ENCODE data around the gene CAMK2A. TPM values are rescaled to one million over a fixed set of nuclear protein-coding genes. Genes with fewer than 3 reads are reported as not detected.

Gene CAMK2A
- total and polyA plus RNA-seq, 2 of the 4 experiments (the other 2 are of a cell fraction), result 0.18 to 0.19 TPM

DNA sequence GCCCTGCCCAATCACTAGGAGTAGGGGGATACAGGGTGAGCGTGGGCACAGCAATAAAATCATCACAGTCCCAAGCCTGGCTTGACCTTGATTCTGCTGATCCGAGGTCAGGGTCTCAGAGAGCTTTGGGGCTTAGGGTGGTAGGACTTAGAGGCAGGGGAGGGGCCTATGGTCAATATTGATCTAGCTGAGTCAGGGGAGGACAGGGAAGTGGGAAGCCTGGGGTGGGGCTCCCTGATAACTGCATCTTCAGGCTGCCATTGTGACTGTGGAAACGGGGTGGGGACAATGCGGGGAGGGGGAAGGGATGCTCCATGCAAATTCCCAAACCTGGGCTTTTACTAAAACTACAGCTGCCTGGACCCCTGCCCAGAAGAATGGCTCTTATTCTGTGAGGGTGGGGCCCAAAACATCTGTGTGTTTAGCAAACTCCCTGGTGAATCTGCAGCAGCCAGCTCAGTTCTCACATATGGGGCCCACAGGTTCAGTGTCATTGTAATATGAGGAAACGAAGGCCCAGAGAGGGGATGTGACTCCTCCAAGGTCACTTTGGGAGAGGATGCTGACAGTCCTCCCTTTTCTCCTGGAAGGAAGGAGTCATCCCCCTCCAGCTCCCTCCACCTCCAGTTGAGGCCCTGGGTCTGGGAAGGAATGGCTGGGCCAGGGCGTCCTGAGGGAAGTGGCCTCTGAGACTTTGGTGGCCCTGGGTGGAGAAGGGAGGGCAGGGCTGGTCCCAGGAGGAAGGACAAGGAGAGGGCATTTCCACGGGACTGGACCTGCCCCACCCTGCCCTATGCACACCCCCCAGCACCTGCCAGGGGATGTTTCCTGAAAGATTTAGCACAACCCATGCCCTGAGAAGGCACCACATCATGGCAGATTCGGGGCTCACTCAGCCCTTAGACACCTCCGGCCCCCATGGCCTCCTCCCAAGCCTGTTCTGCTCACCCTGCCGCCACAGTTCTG, 73.3 kb downstream of the CAMK2A start:
- Histone ChIP-seq H3K27ac (ENCODE audit: insufficient read depth, low read length) (no peak overlapping the region), H2BK20ac (ENCODE audit: low read depth, low read length) (no peak overlapping the region), H3K4me1 (ENCODE audit: control insufficient read depth, insufficient read depth, low read length) (no peaks in the 10 kb centered on the region), H2BK15ac (ENCODE audit: low read depth, low read length) (no peak overlapping the region; the same call in 2 of the 3 replicates), H3K56ac (ENCODE audit: extremely low read depth, insufficient read depth, low read length) (no peak overlapping the region), H3K9ac (ENCODE audit: low read depth, low read length) (no peak overlapping the region), H4K91ac (ENCODE audit: insufficient read depth, low read depth, low read length) (no peak overlapping the region), H3K79me1 (ENCODE audit: low read depth in 1 of 2, low read length in 2 of 2) (no peaks in the 10 kb centered on the region), H3K4me2 (ENCODE audit: low read depth, low read length) (no peak overlapping the region), H3K4ac (ENCODE audit: low read depth, low read length) (peak overlapping the region; percentile 35), H2BK5ac (ENCODE audit: low read depth, low read length, poor library complexity, severe bottlenecking) (no peak overlapping the region), H2AFZ (replicated peaks; ENCODE audit: low read length, poor library complexity) (peak overlapping the region; percentile 55), H4K20me1 (ENCODE audit: insufficient read depth, low read length) (no peaks in the 10 kb centered on the region), H3K27me3 (ENCODE audit: control insufficient read depth, insufficient read depth, low read length) (no peaks in the 10 kb centered on the region), H2AK9ac (replicated peaks; ENCODE audit: low read depth, low read length, poor library complexity) (peak overlapping the region; percentile 49), H4K5ac (ENCODE audit: low read depth, low read length) (no peak overlapping the region), H3K36me3 (ENCODE audit: control insufficient read depth, insufficient read depth, low read length) (no peaks in the 10 kb centered on the region), H3K18ac (ENCODE audit: low read depth, low read length) (no peak overlapping the region), H2AK5ac (ENCODE audit: low read depth, low read length) (peak overlapping the region; percentile 28), H2BK120ac (ENCODE audit: low read depth, low read length) (peak overlapping the region; percentile 19; the same call in 1 of the 2 replicates), H3K9me3 (ENCODE audit: control insufficient read depth, insufficient read depth, low read length) (no peaks in the 10 kb centered on the region), H3K4me3 (ENCODE audit: insufficient read depth, low read depth, low read length) (no peak overlapping the region), H3K14ac (replicated peaks; ENCODE audit: low read depth, low read length) (0 out of 2 replicates have a peak overlapping the region, but pooled peaks have one; percentile 32), H4K8ac (ENCODE audit: low read depth in 2 of 2, low read length in 2 of 2) (no peak overlapping the region), H3K23ac (ENCODE audit: low read depth, low read length) (no peak overlapping the region), H3K9me1 (ENCODE audit: insufficient read depth, low read length) (no peaks in the 10 kb centered on the region)
- WGBS, 2 experiments (ENCODE audit: extremely low coverage in 2 of 2, insufficient read length in 1 of 2), result 73% methylated on average over 5 of the region's 10 CpGs; no CpG with 5 or more reads in 1 of the 2 experiments
- dilution Hi-C loops (cut with HindIII; ENCODE audit: low sequenced_read_pairs, unreplicated experiment), result no loop called here
- no peak for DNase-seq
- no TSS peak for BruUV-seq (replicated peaks)
- intact Hi-C loops (cut with micrococcal nuclease), result loop anchor here (10.0 kb wide), 1 partner anchor 181 kb away; no protein-coding TSS in a partner anchor
- ChIA-PET POLR2A (ENCODE audit: unreplicated experiment) (no interaction called here), CTCF (interaction anchor here (1.6 kb wide), 1 partner anchor 135 kb away, joined by 3 read pairs; no protein-coding TSS in a partner anchor)
- TF ChIP-seq, protein P1, sequence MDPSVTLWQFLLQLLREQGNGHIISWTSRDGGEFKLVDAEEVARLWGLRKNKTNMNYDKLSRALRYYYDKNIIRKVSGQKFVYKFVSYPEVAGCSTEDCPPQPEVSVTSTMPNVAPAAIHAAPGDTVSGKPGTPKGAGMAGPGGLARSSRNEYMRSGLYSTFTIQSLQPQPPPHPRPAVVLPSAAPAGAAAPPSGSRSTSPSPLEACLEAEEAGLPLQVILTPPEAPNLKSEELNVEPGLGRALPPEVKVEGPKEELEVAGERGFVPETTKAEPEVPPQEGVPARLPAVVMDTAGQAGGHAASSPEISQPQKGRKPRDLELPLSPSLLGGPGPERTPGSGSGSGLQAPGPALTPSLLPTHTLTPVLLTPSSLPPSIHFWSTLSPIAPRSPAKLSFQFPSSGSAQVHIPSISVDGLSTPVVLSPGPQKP (IDR thresholded peaks at IDR 0.05; ENCODE audit: borderline replicate concordance, low read depth, low read length), result no peak
- TF ChIP-seq SMC3 (IDR thresholded peaks at IDR 0.05; ENCODE audit: low read depth, low read length) (no peak), FOS (IDR thresholded peaks at IDR 0.05; ENCODE audit: low read depth, low read length) (no peak), RFX5 (IDR thresholded peaks at IDR 0.05; ENCODE audit: low read depth, low read length) (no peak)
- in situ Hi-C loops (cut with MboI; ENCODE audit: low sequenced_read_pairs), result loop anchor here (10.0 to 25.0 kb wide), 3 partner anchors 211 to 579 kb away; partner anchors contain the start of genes HMGXB3 and TIGD6
- ATAC-seq (ENCODE audit: low read depth), result no peak

All from IMR-90 (cell line).